Nucleus accumbens (tissue), 56 donors: Measurements from ENCODE around the gene STAMBPL1.

Source experiments
- DNase-seq, 56 donors: peaks; one replicate each; lab custom pipeline; 2025; lab: John Stamatoyannopoulos, UW

The STAMBPL1 gene

GRCh38 chr10:88971221-88972061, 91.4 kb downstream of the STAMBPL1 start:
- DNase-seq = no peak
